ENCODE results near the gene NMB.

DNA sequence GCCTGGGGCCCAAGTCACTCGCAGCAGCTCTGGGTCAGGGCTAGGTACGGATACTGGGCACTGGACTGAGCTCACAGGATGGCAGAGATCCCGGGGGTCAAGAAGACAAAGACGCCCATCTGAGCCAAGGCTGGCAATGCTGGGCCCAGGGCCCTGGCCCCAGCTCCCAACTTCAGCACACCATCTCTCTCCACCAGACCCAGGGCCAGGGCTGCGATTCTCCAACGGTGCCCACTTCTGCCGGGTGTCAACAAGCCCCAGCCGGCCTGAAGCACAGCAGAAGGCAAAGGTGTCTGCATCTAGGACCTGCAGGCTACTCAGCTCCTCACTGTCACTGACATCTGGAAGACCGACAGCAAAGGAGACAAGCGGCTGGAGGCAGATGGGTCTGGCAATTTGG is 12.5 kb downstream of the NMB start:
- TF ChIP-seq POLR2A (IDR thresholded peaks at IDR 0.05; ENCODE audit: low read length): peak; percentile 12
- no peak for TF ChIP-seq GATA1 (IDR thresholded peaks at IDR 0.05; ENCODE audit: low read depth, low read length)
